Measurements from ENCODE around the gene DMXL2.
"Not testable (repeated sequence)": the region's sequence is repeated elsewhere in the genome, so short reads cannot be mapped to it uniquely, and the experiment has no call there.

DMXL2 gene

GRCh38 chr15:51622604-51623370 lies at the start of gene DMXL2:
Gene DMXL2, minus strand, starts transcription at chr15:51622771. Its CDS starts 226 bp downstream, at chr15:51622545.
- peak; percentile 92 for DNase-seq (ENCODE audit: low spot score)

GRCh38 chr15:51672155-51672687 lies 49.6 kb upstream of the DMXL2 start:
- peak; percentile 13 for DNase-seq (ENCODE audit: low spot score)

- no peak for DNase-seq (ENCODE audit: low spot score)
Observed at GRCh38 chr15:51669381-51669780, 46.8 kb upstream of the DMXL2 start.

GRCh38 chr15:51668446-51668845 lies 45.9 kb upstream of the DMXL2 start:
- no peak for DNase-seq (ENCODE audit: low spot score)

GRCh38 chr15:51667478-51667877 lies 44.9 kb upstream of the DMXL2 start:
- no peak for DNase-seq (ENCODE audit: low spot score)

GRCh38 chr15:51661072-51661471 lies 38.5 kb upstream of the DMXL2 start:
- no peak for DNase-seq (ENCODE audit: low spot score)

GRCh38 chr15:51658664-51659063 lies 36.1 kb upstream of the DMXL2 start:
- DNase-seq (ENCODE audit: low spot score): no peak

- not testable (repeated sequence) for DNase-seq (ENCODE audit: low spot score)
Observed at GRCh38 chr15:51655401-51656057, 33.0 kb upstream of the DMXL2 start.

- no peak for DNase-seq (ENCODE audit: low spot score)
Observed at GRCh38 chr15:51652084-51652668, 29.6 kb upstream of the DMXL2 start.

- DNase-seq (ENCODE audit: low spot score): peak; percentile 53
Observed at GRCh38 chr15:51649659-51650521, 27.3 kb upstream of the DMXL2 start.

- DNase-seq (ENCODE audit: low spot score): not testable (repeated sequence)
Observed at GRCh38 chr15:51648643-51649042, 26.1 kb upstream of the DMXL2 start.

- DNase-seq (ENCODE audit: low spot score): not testable (repeated sequence)
Observed at GRCh38 chr15:51648101-51648500, 25.5 kb upstream of the DMXL2 start.

- no peak for DNase-seq (ENCODE audit: low spot score)
Observed at GRCh38 chr15:51647128-51647562, 24.6 kb upstream of the DMXL2 start.

- no peak for DNase-seq (ENCODE audit: low spot score)
Observed at GRCh38 chr15:51642696-51643095, 20.1 kb upstream of the DMXL2 start.

GRCh38 chr15:51641490-51642130 lies 19.0 kb upstream of the DMXL2 start:
- DNase-seq (ENCODE audit: low spot score): no peak

- DNase-seq (ENCODE audit: low spot score): no peak
Observed at GRCh38 chr15:51634591-51635198, 12.1 kb upstream of the DMXL2 start.

- DNase-seq (ENCODE audit: low spot score): no peak
Observed at GRCh38 chr15:51629612-51630011, 7.0 kb upstream of the DMXL2 start.

- no peak for DNase-seq (ENCODE audit: low spot score)
Observed at GRCh38 chr15:51625236-51625635, 2.7 kb upstream of the DMXL2 start.

GRCh38 chr15:51624022-51624421 lies 1.5 kb upstream of the DMXL2 start:
- DNase-seq (ENCODE audit: low spot score): no peak

- no peak for DNase-seq (ENCODE audit: low spot score)
Observed at GRCh38 chr15:51623386-51623938, 891 bp upstream of the DMXL2 start.
